Measurements from ENCODE around the gene NDUFB10. TPM values are rescaled to one million over a fixed set of nuclear protein-coding genes. Genes with fewer than 3 reads are reported as not detected.

The NDUFB10 gene
- polyA plus RNA-seq, 1 donor from 2014 or later: 217 TPM

- TF ChIP-seq EP300 (conservative IDR thresholded peaks at IDR 0.05; ENCODE audit: poor library complexity, severe bottlenecking) (no peak), RAD21 (conservative IDR thresholded peaks at IDR 0.05) (no peak), TAF1 (IDR thresholded peaks at IDR 0.05; ENCODE audit: low read depth) (no peak), MXI1 (conservative IDR thresholded peaks at IDR 0.05; ENCODE audit: poor library complexity, severe bottlenecking) (no peak), CTCF (IDR thresholded peaks at IDR 0.05; ENCODE audit: poor library complexity, severe bottlenecking) (no peak), SMC3 (conservative IDR thresholded peaks at IDR 0.05; ENCODE audit: poor library complexity) (no peak), REST (IDR thresholded peaks at IDR 0.05; ENCODE audit: borderline replicate concordance) (no peak), EZH2 (IDR thresholded peaks at IDR 0.05; ENCODE audit: borderline replicate concordance, insufficient read depth, low read length, poor library complexity, severe bottlenecking) (no peak), POLR2AphosphoS5 (IDR thresholded peaks at IDR 0.05) (no peak)
- Histone ChIP-seq H3F3A (ENCODE audit: insufficient read depth, low read length, poor library complexity, severe bottlenecking) (no peaks in the 10 kb centered on the region), H3K79me2 (replicated peaks; ENCODE audit: insufficient read depth, low read length) (no peaks in the 10 kb centered on the region), H3K4me2 (ENCODE audit: low read length) (no peak overlapping the region), H3K36me3 (ENCODE audit: insufficient read depth, low read length) (no peaks in the 10 kb centered on the region), H3K9ac (ENCODE audit: low read length) (no peak overlapping the region), H3K27ac (ENCODE audit: low read length) (no peak overlapping the region), H3K9me3 (ENCODE audit: low read length) (no peaks in the 10 kb centered on the region), H4K20me1 (ENCODE audit: insufficient read depth) (no peaks in the 10 kb centered on the region), H2AFZ (ENCODE audit: low read depth, low read length) (no peak overlapping the region), H3K4me3 (ENCODE audit: low read length) (no peak overlapping the region), H3K9me2 (ENCODE audit: insufficient read depth, low read length) (no peaks in the 10 kb centered on the region), H3K27me3 (ENCODE audit: insufficient read depth, low read depth, low read length) (no peaks in the 10 kb centered on the region)
Measured at GRCh38 chr16:1940273-1941161, 18.8 kb upstream of the NDUFB10 start.

- H2AFZ ChIP-seq (ENCODE audit: low read depth, low read length): no peak overlapping the region
- no peaks in the 10 kb centered on the region for H4K20me1 ChIP-seq (ENCODE audit: insufficient read depth)
- no peaks in the 10 kb centered on the region for H3K9me3 ChIP-seq (ENCODE audit: low read length)
- H3K9ac ChIP-seq (ENCODE audit: low read length): no peak overlapping the region
- no peaks in the 10 kb centered on the region for H3K27me3 ChIP-seq (ENCODE audit: insufficient read depth, low read depth, low read length)
- no peak overlapping the region for H3K27ac ChIP-seq (ENCODE audit: low read length)
- TF ChIP-seq REST (IDR thresholded peaks at IDR 0.05; ENCODE audit: borderline replicate concordance) (no peak), SMC3 (conservative IDR thresholded peaks at IDR 0.05; ENCODE audit: poor library complexity) (no peak), EP300 (conservative IDR thresholded peaks at IDR 0.05; ENCODE audit: poor library complexity, severe bottlenecking) (no peak), TAF1 (IDR thresholded peaks at IDR 0.05; ENCODE audit: low read depth) (no peak), RAD21 (conservative IDR thresholded peaks at IDR 0.05) (no peak), EZH2 (IDR thresholded peaks at IDR 0.05; ENCODE audit: borderline replicate concordance, insufficient read depth, low read length, poor library complexity, severe bottlenecking) (no peak), POLR2AphosphoS5 (IDR thresholded peaks at IDR 0.05) (no peak), CTCF (IDR thresholded peaks at IDR 0.05; ENCODE audit: poor library complexity, severe bottlenecking) (no peak), MXI1 (conservative IDR thresholded peaks at IDR 0.05; ENCODE audit: poor library complexity, severe bottlenecking) (no peak)
- no peaks in the 10 kb centered on the region for H3F3A ChIP-seq (ENCODE audit: insufficient read depth, low read length, poor library complexity, severe bottlenecking)
- no peaks in the 10 kb centered on the region for H3K9me2 ChIP-seq (ENCODE audit: insufficient read depth, low read length)
- peak overlapping the region; percentile 86 for H3K4me3 ChIP-seq (ENCODE audit: low read length)
- no peak overlapping the region for H3K4me2 ChIP-seq (ENCODE audit: low read length)
- no peaks in the 10 kb centered on the region for H3K79me2 ChIP-seq (replicated peaks; ENCODE audit: insufficient read depth, low read length)
- H3K36me3 ChIP-seq (ENCODE audit: insufficient read depth, low read length): no peaks in the 10 kb centered on the region
Measured at GRCh38 chr16:1941162-1942046, 17.9 kb upstream of the NDUFB10 start.
